ENCODE results near the gene SNPH. TPM values are rescaled to one million over a fixed set of nuclear protein-coding genes. Genes with fewer than 3 reads are reported as not detected.
A peak's percentile ranks its signal among the peaks of the same experiment; 100 is the strongest.

Gene SNPH
- total RNA-seq, 1 donor from 2014 or later, result 14.2 TPM

GRCh38 chr20:1323830-1324597, 57.9 kb downstream of the SNPH start:
- DNase-seq (ENCODE audit: low read depth), result no peak

- DNase-seq (ENCODE audit: low read depth), result no peak
These were observed 58.6 kb downstream of the SNPH start for GRCh38 chr20:1324598-1325172.

GRCh38 chr20:1325173-1326030, 59.3 kb downstream of the SNPH start:
- peak; percentile 90 for DNase-seq (ENCODE audit: low read depth)

DNA sequence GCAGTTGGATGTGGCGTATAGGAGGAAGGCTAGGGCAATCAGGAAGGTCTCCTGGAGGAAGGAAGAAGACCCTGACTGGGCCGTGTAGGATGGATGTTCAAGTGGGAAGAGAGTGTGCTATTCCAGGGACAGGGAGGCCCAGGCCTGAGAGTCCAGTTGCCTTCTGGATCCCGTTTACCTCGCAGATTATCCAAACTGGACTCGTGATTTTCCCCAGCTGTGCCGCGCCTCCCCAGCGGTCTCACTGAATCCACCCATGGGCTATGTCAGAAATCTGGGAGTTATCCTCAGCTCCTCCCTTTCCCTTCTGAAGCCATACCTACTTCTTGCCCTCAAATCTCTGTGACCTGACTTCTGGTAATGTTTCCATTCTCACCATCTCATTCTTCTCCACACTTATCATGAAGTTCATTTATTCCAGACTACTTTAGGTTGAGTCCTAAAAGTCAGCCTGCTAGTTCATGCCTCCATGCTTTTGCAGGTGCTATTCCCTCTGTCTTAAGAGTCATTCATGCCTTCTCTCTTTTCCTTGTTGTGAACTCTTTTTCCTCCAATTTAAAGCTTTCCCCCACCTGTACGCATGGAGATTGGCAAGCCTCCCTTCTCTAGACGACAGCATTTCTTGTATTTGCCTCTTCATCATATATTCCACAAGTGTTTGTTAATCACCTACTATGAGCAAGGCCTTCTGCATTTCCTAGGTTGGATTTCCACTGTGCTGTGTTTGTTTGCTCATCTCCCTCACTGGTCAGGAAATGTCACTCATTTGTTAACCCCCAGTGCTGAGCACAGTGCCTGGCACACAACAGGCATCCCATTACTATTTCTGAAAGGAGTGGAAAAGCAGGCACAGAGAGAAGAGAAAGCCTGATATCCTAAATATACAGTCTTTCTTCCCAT, 60.2 kb downstream of the SNPH start:
- DNase-seq (ENCODE audit: low read depth), result no peak

- peak; percentile 52 for DNase-seq (ENCODE audit: low read depth)
These were observed 61.2 kb downstream of the SNPH start for GRCh38 chr20:1327241-1327653.

- DNase-seq (ENCODE audit: low read depth), result no peak
These were observed 62.0 kb downstream of the SNPH start for GRCh38 chr20:1327827-1328679.

DNA sequence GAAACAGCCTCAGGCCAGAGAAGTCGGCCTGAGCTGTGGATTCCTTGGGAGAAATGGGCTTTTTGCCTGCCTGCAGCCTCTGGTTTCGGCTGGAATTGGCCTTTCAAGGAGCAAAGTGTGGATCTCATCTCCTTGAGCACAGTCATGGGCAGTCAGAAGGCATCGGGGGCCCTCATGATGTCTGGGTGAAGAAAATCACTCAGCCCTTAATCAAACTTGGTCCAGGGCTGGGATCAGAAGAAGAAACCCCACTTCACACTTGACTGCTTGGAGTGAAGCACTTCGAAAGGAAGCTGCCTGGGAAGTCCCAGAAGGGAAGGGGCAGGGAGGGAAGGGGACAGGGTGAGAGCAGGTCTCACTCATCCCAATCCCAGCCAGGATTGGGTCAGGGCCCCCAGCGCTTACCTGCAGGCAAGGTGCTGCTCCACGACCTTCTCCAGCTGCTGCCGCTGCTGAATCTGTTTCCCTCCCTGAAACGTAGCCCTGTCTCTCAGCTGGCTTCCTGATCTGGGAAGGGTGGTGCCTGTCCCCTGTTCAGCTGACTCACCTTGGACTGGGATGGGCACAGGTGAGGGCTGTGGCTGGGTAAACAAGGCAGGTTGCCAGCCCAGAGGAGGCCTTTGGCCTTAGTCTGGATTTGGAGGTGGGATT, 62.7 kb downstream of the SNPH start, which contains the start of gene SDCBP2:
TSS of gene SDCBP2 (minus strand) at position 460 of the 651 bp plus-strand sequence. CDS start 8,723 bp downstream, outside the sequence.
- DNase-seq (ENCODE audit: low read depth), result no peak

DNA sequence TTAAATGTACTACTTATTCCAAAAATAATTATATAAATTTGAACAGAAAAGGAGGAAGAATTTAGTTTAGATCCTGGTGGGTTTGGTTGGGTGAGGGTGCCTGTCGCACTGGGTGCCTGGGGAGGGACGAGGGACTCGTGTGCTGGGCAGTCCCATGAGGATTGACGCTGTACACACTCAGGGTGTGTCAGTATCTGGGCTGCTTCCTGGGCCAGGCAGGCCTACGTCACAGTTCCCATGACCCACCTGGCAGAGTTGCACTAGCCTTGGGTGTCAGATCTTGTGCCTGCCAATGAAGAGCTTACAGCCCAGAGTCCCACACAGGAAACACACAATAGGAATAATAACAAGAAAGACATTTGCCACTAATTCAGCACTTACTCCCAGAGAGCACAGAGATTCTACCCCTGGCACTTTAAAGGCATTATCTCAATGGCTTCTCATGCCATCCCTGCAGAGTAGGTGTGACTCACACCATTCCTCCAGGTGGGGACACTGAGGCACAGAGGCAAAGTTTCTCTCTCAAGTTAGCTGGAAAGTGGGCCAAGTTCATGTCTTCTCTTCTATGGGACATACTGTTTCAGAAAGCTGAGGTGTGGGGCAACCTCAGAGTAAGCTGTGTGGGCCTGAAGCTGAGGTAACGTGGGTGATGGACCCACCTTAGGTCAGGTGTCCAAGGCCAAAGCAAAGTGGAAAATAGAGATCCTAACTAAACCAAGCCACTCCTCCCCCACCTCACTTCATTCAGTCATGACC, 64.2 kb downstream of the SNPH start:
- no peak for DNase-seq (ENCODE audit: low read depth)

- DNase-seq (ENCODE audit: low read depth), result no peak
These were observed 65.0 kb downstream of the SNPH start for GRCh38 chr20:1331101-1331500.

DNA sequence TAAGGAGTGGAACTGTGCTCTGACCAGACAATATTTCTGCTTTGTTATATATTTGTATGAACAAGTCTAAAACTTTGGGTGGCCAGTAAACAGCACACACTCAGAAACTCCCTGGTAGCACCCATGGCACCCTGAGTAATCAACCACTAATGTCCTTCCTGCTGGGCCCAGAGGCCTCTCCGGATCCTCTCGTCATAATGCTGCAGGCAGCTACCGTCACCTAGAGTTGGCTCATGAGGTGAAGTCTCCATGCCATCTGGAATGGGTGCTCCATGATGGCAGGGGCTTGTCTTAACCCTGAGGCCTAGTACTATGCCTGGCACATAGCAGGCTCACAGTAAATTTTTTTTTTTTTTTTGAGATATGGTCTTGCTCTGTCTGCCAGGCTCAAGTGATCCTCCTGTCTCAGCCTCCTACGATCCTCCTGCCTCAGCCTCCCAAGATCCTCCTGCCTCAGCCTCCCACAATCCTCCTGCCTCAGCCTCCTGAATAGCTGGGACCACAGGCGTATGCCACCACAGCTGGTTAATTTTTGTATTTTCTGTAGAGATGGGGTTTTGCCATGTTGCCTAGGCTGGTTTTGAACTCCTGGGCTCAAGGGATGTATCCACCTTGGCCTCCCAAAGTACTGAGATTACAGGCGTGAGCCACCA, 65.8 kb downstream of the SNPH start:
- no peak for DNase-seq (ENCODE audit: low read depth)

- DNase-seq (ENCODE audit: low read depth), result no peak
These were observed 66.7 kb downstream of the SNPH start for GRCh38 chr20:1332749-1333300.

GRCh38 chr20:1333462-1334369, 67.6 kb downstream of the SNPH start:
- no peak for DNase-seq (ENCODE audit: low read depth)

GRCh38 chr20:1334370-1334731, 68.3 kb downstream of the SNPH start:
- DNase-seq (ENCODE audit: low read depth), result no peak

GRCh38 chr20:1334761-1335160, 68.7 kb downstream of the SNPH start:
- no peak for DNase-seq (ENCODE audit: low read depth)

GRCh38 chr20:1335961-1336698, 70.0 kb downstream of the SNPH start:
- DNase-seq (ENCODE audit: low read depth), result no peak

- DNase-seq (ENCODE audit: low read depth), result no peak
These were observed 70.7 kb downstream of the SNPH start for GRCh38 chr20:1336699-1337367.

Data from renal cortical epithelial cell (primary cell).